Natural killer cell (primary cell): Measurements from ENCODE around the gene MFAP4. TPM values are rescaled to one million over a fixed set of nuclear protein-coding genes. Genes with fewer than 3 reads are reported as not detected.

ENCODE experiments used
- ATAC-seq, 3 donors: fragments of 150-1000 bp in 2 of 3; fragments of 200-7000 bp in 1 of 3; cut with Tn5 transposase; 1 replicate in 1 of 3; 2 replicates in 2 of 3; pipeline ENCODE4 v1.10.0; 2021; ENCODE audit warnings: mild to moderate bottlenecking in 2 of 3, moderate library complexity in 2 of 3
- DNase-seq, 2 donors: peaks; one replicate each; pipeline versions ENCODE4 v3.0.0 to v3.0.0-alpha.2; 2013 to 2021; ENCODE audit warnings: mixed read lengths in 1 of 2
- H3K27ac ChIP-seq: one replicate; pipeline ENCODE4 v1.5.1; 2013; ENCODE audit warnings: mild to moderate bottlenecking, low read length
- H3K27me3 ChIP-seq: one replicate; pipeline ENCODE4 v1.6.1; 2013; ENCODE audit warnings: low read length; ENCODE audit not compliant: control insufficient read depth, insufficient read depth
- H3K36me3 ChIP-seq: one replicate; pipeline ENCODE4 v1.6.1; 2013; ENCODE audit warnings: low read length; ENCODE audit not compliant: control insufficient read depth, insufficient read depth
- H3K4me1 ChIP-seq: one replicate; pipeline ENCODE4 v1.6.1; 2013; ENCODE audit warnings: low read length; ENCODE audit not compliant: control insufficient read depth, insufficient read depth
- H3K4me3 ChIP-seq: one replicate; pipeline ENCODE4 v1.5.1; 2013; ENCODE audit warnings: low read length
- H3K9me3 ChIP-seq: one replicate; pipeline ENCODE4 v1.6.1; 2013; ENCODE audit warnings: low read length; ENCODE audit not compliant: control insufficient read depth, insufficient read depth
- H3K27ac Mint-ChIP-seq, 2 donors: one replicate each; pipeline ENCODE4 v1.8.0; 2022; ENCODE audit warnings: mild to moderate bottlenecking in 2 of 2, mixed read lengths in 2 of 2, moderate library complexity in 1 of 2
- H3K27me3 Mint-ChIP-seq, 2 donors: one replicate each; pipeline ENCODE4 v1.8.0; 2022; ENCODE audit warnings: low read depth in 2 of 2, mixed read lengths in 2 of 2
- H3K36me3 Mint-ChIP-seq: one replicate; pipeline ENCODE4 v1.8.0; 2022; ENCODE audit warnings: mixed read lengths
- H3K4me1 Mint-ChIP-seq, 2 donors: one replicate each; pipeline ENCODE4 v1.8.0; 2022; ENCODE audit warnings: mixed read lengths in 2 of 2
- H3K4me3 Mint-ChIP-seq: one replicate; pipeline ENCODE4 v1.8.0; 2022; ENCODE audit warnings: mild to moderate bottlenecking, moderate library complexity, mixed read lengths
- H3K9me3 Mint-ChIP-seq, 2 donors: one replicate each; pipeline ENCODE4 v1.8.0; 2022; ENCODE audit warnings: mixed read lengths in 2 of 2
- CTCF ChIP-seq: fragments of 200-600 bp; IDR thresholded peaks from one replicate; pipeline ENCODE4 v1.8.0; 2022; ENCODE audit warnings: antibody characterized with exemption
- whole genome bisulfite sequencing: methylation state at CpG from one replicate; pipeline ENCODE4 v1.1.7; 2013; ENCODE audit warnings: missing lambda C conversion rate; ENCODE audit not compliant: insufficient coverage; 5-methylcytosine and 5-hydroxymethylcytosine counted together
- intact Hi-C: fragments of 100-400 bp; cut with micrococcal nuclease; formaldehyde crosslinking; loops from one replicate; pipeline ENCODE4 v1.14.2; 2022
- total RNA-seq, 4 donors: library from RNA; stranded (reverse); fragments of 120-200 nt in 1 of 4; gene quantifications; one replicate each; pipeline versions ENCODE4 v1.2.3 to v1.2.4, GENCODE V29; 2013 to 2022

Gene MFAP4
- total RNA-seq, 3 donors from 2014 or later (not counting 1 experiment from before 2014, with no cell fraction given) = not detected

DNA sequence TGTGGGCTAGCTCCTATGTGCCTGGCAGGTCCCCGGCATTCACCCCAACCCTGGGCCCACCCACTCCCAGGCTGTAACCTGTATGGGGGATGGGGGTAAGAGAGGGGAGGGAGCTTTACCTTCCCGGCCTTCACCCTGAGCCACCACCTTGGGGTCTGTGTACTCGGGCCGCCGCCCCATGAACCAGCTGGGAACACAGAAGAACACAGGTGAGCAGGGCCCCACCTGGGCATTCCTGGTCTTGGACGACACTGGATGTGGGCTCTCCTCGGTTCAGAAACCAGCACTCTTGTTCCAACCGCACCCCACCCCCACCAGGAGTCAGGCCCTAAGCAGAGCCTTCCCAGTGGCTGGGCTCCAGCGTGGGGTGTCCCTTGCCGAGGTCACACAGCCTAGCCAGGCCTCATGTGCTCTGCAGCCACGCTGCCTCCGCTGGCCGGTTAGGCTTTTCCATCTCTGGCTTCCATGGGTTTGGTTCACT is 43.3 kb downstream of the MFAP4 start:
- no peak overlapping the region for H3K4me3 Mint-ChIP-seq
- no peak for TF ChIP-seq CTCF
- no peaks in the 10 kb centered on the region for H3K4me1 ChIP-seq
- no peaks in the 10 kb centered on the region for H3K9me3 ChIP-seq
- H3K27me3 ChIP-seq = no peaks in the 10 kb centered on the region
- H3K27ac ChIP-seq = no peak overlapping the region
- no peaks in the 10 kb centered on the region for H3K36me3 ChIP-seq
- H3K4me3 ChIP-seq = no peak overlapping the region
- H3K36me3 Mint-ChIP-seq = no peaks in the 10 kb centered on the region
- intact Hi-C loops = no loop called here
- H3K27ac Mint-ChIP-seq = no peak overlapping the region
- H3K9me3 Mint-ChIP-seq = no peaks in the 10 kb centered on the region
- H3K27me3 Mint-ChIP-seq = peaks cover 0 to 3% of the 10 kb centered on the region in 2 donors
- WGBS = 92% methylated on average over 12 of the region's 13 CpGs
- H3K4me1 Mint-ChIP-seq = no peaks in the 10 kb centered on the region
- no peak for DNase-seq
- ATAC-seq = peak in 1 of 3 donors; percentile 33

DNA sequence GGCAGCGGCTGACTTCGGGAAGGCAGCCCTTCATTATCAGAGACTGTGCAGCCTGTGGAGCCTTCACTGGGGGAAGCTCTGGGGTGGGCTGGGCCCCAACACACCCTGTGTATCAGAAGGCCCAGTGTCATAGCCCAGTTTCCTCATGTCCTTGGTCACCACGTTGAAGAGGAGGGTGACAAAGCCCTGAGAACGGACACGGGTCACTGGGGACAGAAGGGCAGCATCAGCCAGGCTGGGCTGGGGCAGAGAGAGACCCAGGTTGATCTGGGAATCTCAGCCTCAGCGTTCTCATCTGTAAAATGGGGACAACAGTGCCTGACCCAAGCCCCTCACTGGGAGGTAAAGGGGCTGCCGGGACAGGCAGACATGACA is 43.7 kb downstream of the MFAP4 start:
- H3K27me3 ChIP-seq = no peaks in the 10 kb centered on the region
- no peaks in the 10 kb centered on the region for H3K36me3 ChIP-seq
- H3K27ac Mint-ChIP-seq = no peak overlapping the region
- H3K4me1 ChIP-seq = no peaks in the 10 kb centered on the region
- no peak overlapping the region for H3K4me3 Mint-ChIP-seq
- H3K4me1 Mint-ChIP-seq = no peaks in the 10 kb centered on the region
- no peak for TF ChIP-seq CTCF
- no peaks in the 10 kb centered on the region for H3K36me3 Mint-ChIP-seq
- intact Hi-C loops = no loop called here
- WGBS = 91% methylated on average over 7 of the region's 7 CpGs
- DNase-seq = no peak
- no peak overlapping the region for H3K27ac ChIP-seq
- no peaks in the 10 kb centered on the region for H3K9me3 Mint-ChIP-seq
- no peak for ATAC-seq
- no peak overlapping the region for H3K4me3 ChIP-seq
- no peaks in the 10 kb centered on the region for H3K9me3 ChIP-seq
- peaks cover 0 to 3% of the 10 kb centered on the region in 2 donors for H3K27me3 Mint-ChIP-seq

- H3K9me3 Mint-ChIP-seq = no peaks in the 10 kb centered on the region
- H3K27ac ChIP-seq = no peak overlapping the region
- no peaks in the 10 kb centered on the region for H3K36me3 Mint-ChIP-seq
- H3K9me3 ChIP-seq = no peaks in the 10 kb centered on the region
- H3K27me3 ChIP-seq = no peaks in the 10 kb centered on the region
- no peak for TF ChIP-seq CTCF
- no peak for ATAC-seq
- H3K27me3 Mint-ChIP-seq = peaks cover 0 to 3% of the 10 kb centered on the region in 2 donors
- H3K4me1 Mint-ChIP-seq = no peaks in the 10 kb centered on the region
- H3K4me3 ChIP-seq = no peak overlapping the region
- 91% methylated on average over 6 of the region's 7 CpGs for WGBS
- H3K27ac Mint-ChIP-seq = no peak overlapping the region
- no peaks in the 10 kb centered on the region for H3K4me1 ChIP-seq
- intact Hi-C loops = no loop called here
- DNase-seq = no peak
- H3K4me3 Mint-ChIP-seq = no peak overlapping the region
- H3K36me3 ChIP-seq = no peaks in the 10 kb centered on the region
These were observed 44.3 kb downstream of the MFAP4 start for GRCh38 chr17:19342611-19343255.
